Common myeloid progenitor, CD34-positive (primary cell): ENCODE measurements around the gene ADAM15.

Experiments
- CTCF ChIA-PET: fragments of 350-600 bp; sonication (Branson Sonifier 250); formaldehyde crosslinking; loops from one replicate; lab custom pipeline; 2021; ENCODE audit warnings: antibody characterized with exemption; lab: Charles Lee
- POLR2A ChIA-PET: fragments of 350-600 bp; sonication (Branson Sonifier 250); formaldehyde crosslinking; loops from one replicate; lab custom pipeline; 2021; ENCODE audit warnings: antibody characterized with exemption; lab: Charles Lee
- DNase-seq, 3 donors: peaks; one replicate each; pipeline versions ENCODE4 v3.0.0 to v3.0.0-alpha.2; 2013
- H3K27ac ChIP-seq, 2 experiments: 1 replicate in 1 of 2; 2 replicates in 1 of 2; pipeline ENCODE4 v1.7.0; 2013; ENCODE audit warnings: inconsistent platforms in 2 of 2, low read length in 2 of 2, mild to moderate bottlenecking in 2 of 2, low read depth in 1 of 2, moderate library complexity in 1 of 2; ENCODE audit not compliant: severe bottlenecking in 2 of 2, insufficient read depth in 1 of 2, poor library complexity in 1 of 2
- H3K27me3 ChIP-seq, 5 experiments: replicated peaks in 2 of 5; 1 replicate in 3 of 5; 2 replicates in 2 of 5; pipeline versions ENCODE4 v1.6.1 to v1.7.0; 2013; ENCODE audit warnings: low read length in 4 of 5, mild to moderate bottlenecking in 2 of 5, moderate library complexity in 2 of 5, inconsistent platforms in 1 of 5; ENCODE audit not compliant: insufficient read depth in 5 of 5, control insufficient read depth in 4 of 5
- H3K36me3 ChIP-seq, 4 experiments: 1 replicate in 2 of 4; 2 replicates in 2 of 4; pipeline versions ENCODE4 v1.6.1 to v1.7.0; 2013; ENCODE audit warnings: low read length in 3 of 4, control low read depth in 1 of 4, mild to moderate bottlenecking in 1 of 4; ENCODE audit not compliant: control insufficient read depth in 4 of 4, insufficient read depth in 4 of 4
- H3K4me1 ChIP-seq, 4 experiments: 1 replicate in 3 of 4; 2 replicates in 1 of 4; pipeline versions ENCODE4 v1.6.1 to v1.7.1; 2013; ENCODE audit warnings: low read length in 3 of 4, mild to moderate bottlenecking in 3 of 4, control low read depth in 1 of 4, inconsistent platforms in 1 of 4, moderate library complexity in 1 of 4; ENCODE audit not compliant: control insufficient read depth in 4 of 4, insufficient read depth in 4 of 4; ENCODE audit errors: control extremely low read depth in 1 of 4
- H3K4me3 ChIP-seq, 7 experiments: 1 replicate in 4 of 7; 2 replicates in 3 of 7; pipeline versions ENCODE4 v1.5.1 to v1.7.0; 2013; ENCODE audit warnings: mild to moderate bottlenecking in 7 of 7, low read length in 6 of 7, moderate library complexity in 6 of 7, inconsistent platforms in 2 of 7, low read depth in 2 of 7, control low read depth in 1 of 7; ENCODE audit not compliant: insufficient read depth in 4 of 7, control insufficient read depth in 1 of 7; ENCODE audit errors: extremely low read depth in 1 of 7
- H3K9me3 ChIP-seq, 5 experiments: 1 replicate in 4 of 5; 2 replicates in 1 of 5; pipeline versions ENCODE4 v1.6.1 to v1.7.1; 2013; ENCODE audit warnings: low read length in 4 of 5, mild to moderate bottlenecking in 2 of 5, inconsistent platforms in 1 of 5, low read depth in 1 of 5, moderate library complexity in 1 of 5; ENCODE audit not compliant: control insufficient read depth in 4 of 5, insufficient read depth in 2 of 5; ENCODE audit errors: control extremely low read depth in 1 of 5
- WGBS: methylation state at CpG from one replicate; pipeline ENCODE4 v1.1.5; 2013; ENCODE audit not compliant: insufficient coverage; 5-methylcytosine and 5-hydroxymethylcytosine counted together

ADAM15 gene

GRCh38 chr1:155008015-155008941 lies 42.8 kb upstream of the ADAM15 start:
- Histone ChIP-seq H3K9me3 (no peaks in the 10 kb centered on the region), H3K27ac (no peak overlapping the region), H3K4me1 (peaks cover 9 to 98% (median 87%) of the 10 kb centered on the region in 4 experiments), H3K36me3 (no peaks in the 10 kb centered on the region), H3K4me3 (peak overlapping the region in 2 of 7 experiments; percentile 7 to 11), H3K27me3 (no peaks in the 10 kb centered on the region)
- CTCF ChIA-PET, result interaction anchor here (0.7 to 4.2 kb wide), 11 partner anchors 9 to 72 kb away, joined by 3 to 33 read pairs (median 6); partner anchors contain the start of genes ADAM15, PBXIP1 and PMVK
- POLR2A ChIA-PET, result interaction anchor here (0.7 to 1.1 kb wide), 2 partner anchors 8 to 53 kb away, joined by 3 to 4 read pairs; partner anchors contain the start of gene PBXIP1
- 59% methylated on average over 4 of the region's 16 CpGs for WGBS
- peak in 2 of 3 donors; percentile 51 to 58 for DNase-seq

- POLR2A ChIA-PET, result no interaction called here
- Histone ChIP-seq H3K36me3 (peaks cover 0 to 3% (median 0%) of the 10 kb centered on the region in 4 experiments), H3K27ac (no peak overlapping the region), H3K4me3 (no peak overlapping the region), H3K9me3 (no peaks in the 10 kb centered on the region), H3K4me1 (peaks cover 9 to 97% (median 87%) of the 10 kb centered on the region in 4 experiments), H3K27me3 (no peaks in the 10 kb centered on the region)
- DNase-seq, result no peak
- CTCF ChIA-PET, result interaction anchor here (1.3 to 4.2 kb wide), 3 partner anchors 8 to 42 kb away, joined by 4 to 33 read pairs (median 15); partner anchors contain the start of gene ADAM15
- 97% methylated on average over 9 of the region's 12 CpGs for WGBS
These were observed 41.9 kb upstream of the ADAM15 start for GRCh38 chr1:155009221-155009711.

- POLR2A ChIA-PET, result no interaction called here
- H3K27me3 ChIP-seq, result no peaks in the 10 kb centered on the region
- H3K9me3 ChIP-seq, result no peaks in the 10 kb centered on the region
- CTCF ChIA-PET, result interaction anchor here (1.2 to 4.2 kb wide), 3 partner anchors 7 to 21 kb away, joined by 4 to 33 read pairs (median 15); no protein-coding TSS in a partner anchor
- WGBS, result 100% methylated on average over 4 of the region's 5 CpGs
- H3K27ac ChIP-seq, result no peak overlapping the region
- no peak for DNase-seq
- peaks cover 0 to 7% (median 0%) of the 10 kb centered on the region in 4 experiments for H3K36me3 ChIP-seq
- peak overlapping the region in 1 of 7 experiments; percentile 30 for H3K4me3 ChIP-seq
- peaks cover 5 to 95% (median 87%) of the 10 kb centered on the region in 4 experiments for H3K4me1 ChIP-seq
These were observed 41.4 kb upstream of the ADAM15 start for GRCh38 chr1:155009742-155010141.

- WGBS, result 20% methylated on average over 2 of the region's 11 CpGs
These were observed 40.8 kb upstream of the ADAM15 start for GRCh38 chr1:155010211-155010918.

GRCh38 chr1:155011004-155011416 lies 40.1 kb upstream of the ADAM15 start:
- Histone ChIP-seq H3K9me3 (no peaks in the 10 kb centered on the region), H3K36me3 (peaks cover 0 to 19% (median 2%) of the 10 kb centered on the region in 4 experiments), H3K4me1 (peaks cover 3 to 91% (median 79%) of the 10 kb centered on the region in 4 experiments), H3K27ac (no peak overlapping the region), H3K27me3 (no peaks in the 10 kb centered on the region), H3K4me3 (no peak overlapping the region)
- POLR2A ChIA-PET, result no interaction called here
- 93% methylated on average over 5 of the region's 5 CpGs for WGBS
- DNase-seq, result no peak
- CTCF ChIA-PET, result interaction anchor here (0.6 to 12.4 kb wide), 5 partner anchors 10 to 48 kb away, joined by 3 to 233 read pairs (median 3); partner anchors contain the start of genes LENEP and ZBTB7B

More at GRCh38 chr1:155010211-155010918, 40.8 kb upstream of the ADAM15 start:
- Histone ChIP-seq H3K36me3 (peaks cover 0 to 13% (median 1%) of the 10 kb centered on the region in 4 experiments), H3K27me3 (no peaks in the 10 kb centered on the region), H3K9me3 (no peaks in the 10 kb centered on the region), H3K27ac (no peak overlapping the region), H3K4me1 (peaks cover 3 to 92% (median 81%) of the 10 kb centered on the region in 4 experiments), H3K4me3 (peak overlapping the region in 3 of 7 experiments; percentile 13 to 30 (median 19))
- ChIA-PET CTCF (interaction anchor here (0.6 to 1.2 kb wide), 3 partner anchors 10 to 22 kb away, joined by 3 to 4 read pairs (median 4); no protein-coding TSS in a partner anchor), POLR2A (no interaction called here)
- DNase-seq, result no peak

- POLR2A ChIA-PET, result interaction anchor here (0.6 to 1.6 kb wide), 2 partner anchors 8 to 12 kb away, joined by 3 to 4 read pairs; partner anchors contain the start of gene ZBTB7B
- no peak for DNase-seq
- no peaks in the 10 kb centered on the region for H3K27me3 ChIP-seq
- H3K27ac ChIP-seq, result no peak overlapping the region
- H3K4me1 ChIP-seq, result peaks cover 3 to 91% (median 79%) of the 10 kb centered on the region in 4 experiments
- H3K4me3 ChIP-seq, result no peak overlapping the region
- CTCF ChIA-PET, result interaction anchor here (0.8 to 12.4 kb wide), 4 partner anchors 11 to 48 kb away, joined by 3 to 233 read pairs (median 3); partner anchors contain the start of genes LENEP and ZBTB7B
- no peaks in the 10 kb centered on the region for H3K9me3 ChIP-seq
- peaks cover 0 to 25% (median 2%) of the 10 kb centered on the region in 4 experiments for H3K36me3 ChIP-seq
- WGBS, result no CpG with 5 or more reads among the region's 6 CpGs
These were observed 39.6 kb upstream of the ADAM15 start for GRCh38 chr1:155011437-155012025.
